LNCAP (cell line): ENCODE results near the gene LCN9.

Experiments
- CTCF ChIP-seq: fragments of 450-650 bp; IDR thresholded peaks from 2 replicates; pipeline ENCODE4 v1.5.1; 2017; ENCODE audit warnings: mild to moderate bottlenecking

Gene LCN9

GRCh38 chr9:135712613-135713295, 49.6 kb downstream of the LCN9 start:
- TF ChIP-seq CTCF: no peak

- TF ChIP-seq CTCF: no peak
Measured at GRCh38 chr9:135714242-135715055, 51.3 kb downstream of the LCN9 start.

GRCh38 chr9:135715056-135715595, 52.0 kb downstream of the LCN9 start:
- TF ChIP-seq CTCF: no peak

- no peak for TF ChIP-seq CTCF
Measured at GRCh38 chr9:135716045-135716444, 52.9 kb downstream of the LCN9 start.
